Measurements from ENCODE around the gene MDH2. TPM values are rescaled to one million over a fixed set of nuclear protein-coding genes. Genes with fewer than 3 reads are reported as not detected.

MDH2 gene
- total RNA-seq, 2 experiments from 2014 or later = 66.4 to 68.3 TPM

DNA sequence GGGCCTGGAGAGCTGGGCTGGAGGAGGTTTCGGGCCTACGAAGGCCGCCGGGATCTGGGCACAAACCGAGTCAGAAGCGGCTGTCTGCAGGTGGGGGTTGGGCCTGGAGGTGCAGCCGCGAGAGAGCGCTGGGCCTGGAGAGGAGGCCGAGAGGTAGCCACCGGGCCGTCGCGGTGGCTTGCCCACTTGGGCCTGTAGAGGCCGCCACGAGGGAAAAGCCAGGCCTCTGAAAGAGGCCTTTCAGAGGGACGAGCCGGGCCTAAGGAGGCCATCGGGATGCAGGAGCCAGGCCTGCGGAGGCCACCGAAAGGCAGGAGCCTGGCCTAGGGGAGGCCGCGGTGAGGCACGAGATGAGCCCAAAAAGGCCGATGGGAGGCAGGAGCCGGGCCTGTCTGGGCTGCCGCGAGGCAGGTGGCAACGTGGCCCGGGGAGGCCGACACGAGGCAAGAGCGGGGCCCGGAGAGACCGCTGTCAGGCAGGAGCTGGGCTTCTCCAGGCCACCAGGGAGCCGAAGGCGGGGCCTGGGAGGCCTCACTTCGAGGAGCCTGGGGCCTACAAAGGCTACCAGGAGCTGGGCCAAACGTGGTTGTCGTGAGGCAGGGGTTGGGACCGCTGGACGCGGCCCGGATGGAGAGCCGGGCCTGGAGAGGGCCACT lies 25.6 kb downstream of the MDH2 start:
- CTCF ChIA-PET = no interaction called here
- TF ChIP-seq, protein P1, sequence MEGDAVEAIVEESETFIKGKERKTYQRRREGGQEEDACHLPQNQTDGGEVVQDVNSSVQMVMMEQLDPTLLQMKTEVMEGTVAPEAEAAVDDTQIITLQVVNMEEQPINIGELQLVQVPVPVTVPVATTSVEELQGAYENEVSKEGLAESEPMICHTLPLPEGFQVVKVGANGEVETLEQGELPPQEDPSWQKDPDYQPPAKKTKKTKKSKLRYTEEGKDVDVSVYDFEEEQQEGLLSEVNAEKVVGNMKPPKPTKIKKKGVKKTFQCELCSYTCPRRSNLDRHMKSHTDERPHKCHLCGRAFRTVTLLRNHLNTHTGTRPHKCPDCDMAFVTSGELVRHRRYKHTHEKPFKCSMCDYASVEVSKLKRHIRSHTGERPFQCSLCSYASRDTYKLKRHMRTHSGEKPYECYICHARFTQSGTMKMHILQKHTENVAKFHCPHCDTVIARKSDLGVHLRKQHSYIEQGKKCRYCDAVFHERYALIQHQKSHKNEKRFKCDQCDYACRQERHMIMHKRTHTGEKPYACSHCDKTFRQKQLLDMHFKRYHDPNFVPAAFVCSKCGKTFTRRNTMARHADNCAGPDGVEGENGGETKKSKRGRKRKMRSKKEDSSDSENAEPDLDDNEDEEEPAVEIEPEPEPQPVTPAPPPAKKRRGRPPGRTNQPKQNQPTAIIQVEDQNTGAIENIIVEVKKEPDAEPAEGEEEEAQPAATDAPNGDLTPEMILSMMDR (IDR thresholded peaks at IDR 0.05) = no peak

GRCh38 chr7:76074306-76074971 lies 26.5 kb downstream of the MDH2 start:
- no peaks in the 10 kb centered on the region for H3K36me3 Mint-ChIP-seq (ENCODE audit: low read depth)
- intact Hi-C loops (cut with DNase I, micrococcal nuclease) = no loop called here
- Histone ChIP-seq H3K36me3 (ENCODE audit: insufficient read depth, low read length) (no peaks in the 10 kb centered on the region), H3K9me3 (ENCODE audit: control insufficient read depth in 1 of 2, insufficient read depth in 1 of 2, low read length in 2 of 2) (peaks cover 0 to 28% of the 10 kb centered on the region in 2 experiments), H3K4me3 (ENCODE audit: low read length) (no peak overlapping the region), H3K4me1 (ENCODE audit: insufficient read depth, low read length) (no peaks in the 10 kb centered on the region), H3K27me3 (ENCODE audit: control insufficient read depth in 1 of 2, insufficient read depth in 2 of 2, low read length in 2 of 2) (no peaks in the 10 kb centered on the region), H3K27ac (ENCODE audit: low read depth in 1 of 2, low read length in 2 of 2) (no peak overlapping the region)
- no peaks in the 10 kb centered on the region for H3K9me3 Mint-ChIP-seq
- POLR2A ChIA-PET = no interaction called here
- ATAC-seq (ENCODE audit: poor library complexity) (no peak), DNase-seq (no peak)
- H3K27me3 Mint-ChIP-seq = no peaks in the 10 kb centered on the region
- TF ChIP-seq, protein P1 (IDR thresholded peaks at IDR 0.05) = no peak
- CTCF ChIA-PET = no interaction called here
- H3K4me3 Mint-ChIP-seq = no peak overlapping the region
- H3K27ac Mint-ChIP-seq = no peak overlapping the region
- peaks cover 10% of the 10 kb centered on the region for H3K4me1 Mint-ChIP-seq (ENCODE audit: low read depth)

More for the DNA sequence above, 25.6 kb downstream of the MDH2 start:
- Histone ChIP-seq H3K27me3 (ENCODE audit: control insufficient read depth in 1 of 2, insufficient read depth in 2 of 2, low read length in 2 of 2) (no peaks in the 10 kb centered on the region), H3K27ac (ENCODE audit: low read depth in 1 of 2, low read length in 2 of 2) (no peak overlapping the region), H3K36me3 (ENCODE audit: insufficient read depth, low read length) (no peaks in the 10 kb centered on the region), H3K9me3 (ENCODE audit: control insufficient read depth in 1 of 2, insufficient read depth in 1 of 2, low read length in 2 of 2) (peaks cover 0 to 28% of the 10 kb centered on the region in 2 experiments), H3K4me1 (ENCODE audit: insufficient read depth, low read length) (no peaks in the 10 kb centered on the region), H3K4me3 (ENCODE audit: low read length) (no peak overlapping the region)
- Mint-ChIP-seq H3K27ac (no peak overlapping the region), H3K4me3 (no peak overlapping the region), H3K27me3 (no peaks in the 10 kb centered on the region), H3K4me1 (ENCODE audit: low read depth) (peaks cover 10% of the 10 kb centered on the region), H3K9me3 (no peaks in the 10 kb centered on the region), H3K36me3 (ENCODE audit: low read depth) (no peaks in the 10 kb centered on the region)
- no peak for DNase-seq
- intact Hi-C loops (cut with DNase I, micrococcal nuclease) = no loop called here
- POLR2A ChIA-PET = no interaction called here
- no peak for ATAC-seq (ENCODE audit: poor library complexity)

DNA sequence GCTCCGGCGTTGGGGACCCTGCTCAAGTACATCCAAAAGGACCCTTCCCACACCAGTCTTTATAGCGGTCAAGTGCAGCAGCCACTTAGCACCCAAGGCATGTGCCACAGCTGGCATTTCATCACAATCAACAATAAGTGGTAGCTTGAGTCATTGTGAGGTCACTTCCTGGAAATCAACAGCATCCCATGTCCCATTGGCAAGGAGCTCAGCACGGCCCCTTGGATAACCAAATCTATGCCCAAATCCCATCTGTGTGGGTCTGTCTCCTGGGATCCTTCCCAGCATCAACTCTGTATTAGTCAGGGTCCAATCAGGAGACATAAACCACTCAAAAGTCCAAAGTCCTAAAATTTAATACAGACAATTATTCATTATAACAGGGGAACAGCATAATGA lies 27.1 kb downstream of the MDH2 start:
- peaks cover 10% of the 10 kb centered on the region for H3K4me1 Mint-ChIP-seq (ENCODE audit: low read depth)
- H3K36me3 ChIP-seq (ENCODE audit: insufficient read depth, low read length) = no peaks in the 10 kb centered on the region
- no peak overlapping the region for H3K4me3 Mint-ChIP-seq
- no peak overlapping the region for H3K27ac Mint-ChIP-seq
- TF ChIP-seq, protein P1 (IDR thresholded peaks at IDR 0.05) = no peak
- H3K27ac ChIP-seq (ENCODE audit: low read depth in 1 of 2, low read length in 2 of 2) = no peak overlapping the region
- no peaks in the 10 kb centered on the region for H3K36me3 Mint-ChIP-seq (ENCODE audit: low read depth)
- ChIA-PET POLR2A (no interaction called here), CTCF (no interaction called here)
- no peaks in the 10 kb centered on the region for H3K4me1 ChIP-seq (ENCODE audit: insufficient read depth, low read length)
- ATAC-seq (ENCODE audit: poor library complexity) = no peak
- H3K9me3 Mint-ChIP-seq = no peaks in the 10 kb centered on the region
- no peaks in the 10 kb centered on the region for H3K27me3 ChIP-seq (ENCODE audit: control insufficient read depth in 1 of 2, insufficient read depth in 2 of 2, low read length in 2 of 2)
- no peak for DNase-seq
- peaks cover 0 to 28% of the 10 kb centered on the region in 2 experiments for H3K9me3 ChIP-seq (ENCODE audit: control insufficient read depth in 1 of 2, insufficient read depth in 1 of 2, low read length in 2 of 2)
- H3K4me3 ChIP-seq (ENCODE audit: low read length) = no peak overlapping the region
- H3K27me3 Mint-ChIP-seq = no peaks in the 10 kb centered on the region
- intact Hi-C loops (cut with DNase I, micrococcal nuclease) = no loop called here
